BJ (cell line): ENCODE measurements around the gene ANKMY2. TPM values are rescaled to one million over a fixed set of nuclear protein-coding genes. Genes with fewer than 3 reads are reported as not detected.

Source experiments
- CTCF ChIA-PET: fragments of 350-600 bp; formaldehyde crosslinking; extraction: SDS; loops from one replicate; lab custom pipeline; 2021; ENCODE audit warnings: antibody characterized with exemption, inconsistent platforms; lab: Yijun Ruan, JAX
- POLR2A ChIA-PET: fragments of 300-600 bp; sonication (Branson Sonifier 250); formaldehyde crosslinking; extraction: SDS; loops from one replicate; lab custom pipeline; 2021; ENCODE audit warnings: antibody characterized with exemption; lab: Charles Lee
- DNase-seq: peaks from one replicate; pipeline ENCODE4 v3.0.0-alpha.2; 2011; ENCODE audit warnings: low read depth
- H3K27me3 ChIP-seq: 2 replicates; pipeline ENCODE4 v1.6.0; 2011; ENCODE audit warnings: low read length; ENCODE audit not compliant: control insufficient read depth, insufficient read depth
- H3K36me3 ChIP-seq: 2 replicates; pipeline ENCODE4 v1.5.1; 2011; ENCODE audit warnings: low read length; ENCODE audit not compliant: control insufficient read depth, insufficient read depth
- H3K4me3 ChIP-seq: 2 replicates; pipeline ENCODE4 v1.5.1; 2011; ENCODE audit warnings: low read depth, mild to moderate bottlenecking, control low read depth, low read length
- polyA plus RNA-seq: library from polyadenylated mRNA; depleted of rRNA; stranded (reverse); fragments of >200 nt; gene quantifications from 2 replicates; pipeline ENCODE4 v1.2.3, GENCODE V29; 2011
- TF ChIP-seq, protein P1 (sequence below): IDR thresholded peaks from 2 replicates; pipeline ENCODE4 v1.5.1; 2011; ENCODE audit warnings: low read depth, mild to moderate bottlenecking, control low read depth, inconsistent platforms, low read length, moderate library complexity; ENCODE audit not compliant: insufficient read depth

Gene ANKMY2
- polyA plus RNA-seq, 1 experiment: 14.7 TPM

DNA sequence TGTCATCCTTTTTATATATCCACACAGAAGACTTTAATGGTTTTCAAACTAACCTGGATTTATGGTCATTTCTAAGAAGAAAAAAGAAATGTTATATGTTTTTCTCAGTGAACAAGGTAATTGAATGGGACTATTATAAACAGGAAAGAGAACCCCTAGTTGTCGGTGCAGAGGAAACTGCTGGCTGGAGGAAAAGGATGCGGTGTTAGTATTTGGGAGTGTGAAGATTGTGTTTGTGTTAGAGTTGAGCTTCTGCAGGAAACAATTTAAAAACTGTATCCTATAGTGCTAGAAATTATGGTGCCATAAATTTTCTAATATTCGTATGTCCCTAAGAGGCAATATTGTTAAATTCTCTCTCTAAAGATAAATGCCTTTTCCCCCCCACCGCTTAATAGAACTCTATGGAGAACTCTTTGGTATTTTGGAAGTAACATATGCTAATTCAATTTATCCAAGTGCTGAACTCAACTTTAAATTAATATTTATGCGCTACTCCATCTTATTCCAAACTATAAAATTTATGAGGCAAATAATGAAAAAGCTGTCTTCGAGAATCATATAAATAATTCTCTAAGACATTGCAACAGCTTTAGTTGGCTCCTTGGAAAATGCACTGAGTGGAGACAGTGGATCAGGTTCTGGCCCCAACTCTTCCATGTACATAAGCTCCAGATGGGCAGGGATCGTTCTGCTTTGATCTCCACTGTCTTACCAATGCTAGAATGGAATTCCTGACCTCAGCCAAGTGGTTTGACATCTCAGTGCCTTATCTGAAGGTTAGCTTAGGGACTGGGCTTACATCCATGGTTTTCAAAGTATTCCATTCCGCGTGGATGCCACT, 6.1 kb upstream of the ANKMY2 start:
- CTCF ChIA-PET: interaction anchor here (1.0 kb wide), 1 partner anchor 24 kb away, joined by 3 read pairs; no protein-coding TSS in a partner anchor
- DNase-seq: no peak

DNA sequence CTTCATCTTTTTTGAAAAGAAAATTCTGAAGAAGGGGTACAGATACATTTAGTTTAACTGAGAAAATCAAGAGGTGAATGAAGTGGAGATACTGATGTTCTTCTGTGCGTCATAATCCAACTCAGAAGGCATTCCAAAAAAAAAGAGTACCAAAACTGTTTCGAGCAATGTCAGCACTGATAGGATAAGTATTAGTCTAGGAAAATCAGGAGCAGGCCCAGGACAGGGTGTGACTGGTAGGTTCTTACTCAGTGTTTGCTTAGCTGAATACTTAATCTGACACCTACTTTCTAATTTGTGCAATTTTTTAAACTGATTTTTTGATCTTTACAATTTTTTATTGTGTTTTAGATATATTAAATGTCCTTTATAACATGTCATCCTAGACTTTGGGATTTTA, 4.7 kb upstream of the ANKMY2 start:
- POLR2A ChIA-PET: no interaction called here
- H3K27me3 ChIP-seq: no peaks in the 10 kb centered on the region
- CTCF ChIA-PET: no interaction called here
- TF ChIP-seq, protein P1, sequence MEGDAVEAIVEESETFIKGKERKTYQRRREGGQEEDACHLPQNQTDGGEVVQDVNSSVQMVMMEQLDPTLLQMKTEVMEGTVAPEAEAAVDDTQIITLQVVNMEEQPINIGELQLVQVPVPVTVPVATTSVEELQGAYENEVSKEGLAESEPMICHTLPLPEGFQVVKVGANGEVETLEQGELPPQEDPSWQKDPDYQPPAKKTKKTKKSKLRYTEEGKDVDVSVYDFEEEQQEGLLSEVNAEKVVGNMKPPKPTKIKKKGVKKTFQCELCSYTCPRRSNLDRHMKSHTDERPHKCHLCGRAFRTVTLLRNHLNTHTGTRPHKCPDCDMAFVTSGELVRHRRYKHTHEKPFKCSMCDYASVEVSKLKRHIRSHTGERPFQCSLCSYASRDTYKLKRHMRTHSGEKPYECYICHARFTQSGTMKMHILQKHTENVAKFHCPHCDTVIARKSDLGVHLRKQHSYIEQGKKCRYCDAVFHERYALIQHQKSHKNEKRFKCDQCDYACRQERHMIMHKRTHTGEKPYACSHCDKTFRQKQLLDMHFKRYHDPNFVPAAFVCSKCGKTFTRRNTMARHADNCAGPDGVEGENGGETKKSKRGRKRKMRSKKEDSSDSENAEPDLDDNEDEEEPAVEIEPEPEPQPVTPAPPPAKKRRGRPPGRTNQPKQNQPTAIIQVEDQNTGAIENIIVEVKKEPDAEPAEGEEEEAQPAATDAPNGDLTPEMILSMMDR: no peak
- no peak for DNase-seq
- H3K36me3 ChIP-seq: no peaks in the 10 kb centered on the region
- H3K4me3 ChIP-seq: no peak overlapping the region

More for the DNA sequence above, 6.1 kb upstream of the ANKMY2 start:
- Histone ChIP-seq H3K27me3 (no peaks in the 10 kb centered on the region), H3K4me3 (no peak overlapping the region), H3K36me3 (no peaks in the 10 kb centered on the region)
- TF ChIP-seq, protein P1: no peak
- POLR2A ChIA-PET: no interaction called here

DNA sequence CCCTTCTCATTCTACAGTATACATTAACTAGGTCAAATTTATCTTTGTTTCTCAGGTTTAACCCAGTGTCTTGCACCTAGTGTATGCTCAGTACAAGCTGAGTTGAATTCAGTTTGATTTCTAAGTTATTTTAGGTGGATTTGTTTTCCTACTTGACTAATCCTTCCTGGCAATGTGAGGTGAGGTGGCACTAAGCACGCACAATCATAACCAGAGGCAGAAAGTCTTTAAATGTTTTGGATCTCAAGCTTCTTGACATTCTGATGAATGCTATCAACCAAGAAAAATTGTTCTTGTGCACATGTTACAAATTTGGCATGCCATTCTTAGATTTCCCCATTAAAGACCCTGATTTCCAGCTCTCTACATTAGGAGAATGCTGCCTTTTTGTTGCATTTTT, 3.6 kb upstream of the ANKMY2 start:
- POLR2A ChIA-PET: no interaction called here
- H3K4me3 ChIP-seq: no peak overlapping the region
- no peaks in the 10 kb centered on the region for H3K27me3 ChIP-seq
- no peaks in the 10 kb centered on the region for H3K36me3 ChIP-seq
- TF ChIP-seq, protein P1: no peak
- DNase-seq: no peak
- CTCF ChIA-PET: no interaction called here

DNA sequence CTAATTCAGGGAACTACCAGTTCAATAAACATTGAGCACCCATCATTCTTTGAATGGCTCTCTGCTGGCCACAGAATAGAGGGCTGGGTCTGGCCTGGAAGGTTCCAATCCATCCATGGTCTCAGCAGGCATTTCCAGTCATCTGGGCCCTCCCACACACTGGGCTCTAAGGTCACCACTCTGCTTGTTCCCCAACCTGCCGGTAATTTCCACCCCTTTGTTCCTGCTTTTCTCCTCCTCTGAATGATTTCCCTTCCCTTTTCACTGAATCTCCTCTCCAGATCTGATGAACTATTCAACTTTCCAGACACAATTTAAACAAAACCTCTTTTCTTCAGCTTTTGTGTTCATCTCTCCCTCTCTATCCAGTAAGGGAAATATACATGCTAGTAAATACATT, 3.0 kb upstream of the ANKMY2 start:
- CTCF ChIA-PET: no interaction called here

DNA sequence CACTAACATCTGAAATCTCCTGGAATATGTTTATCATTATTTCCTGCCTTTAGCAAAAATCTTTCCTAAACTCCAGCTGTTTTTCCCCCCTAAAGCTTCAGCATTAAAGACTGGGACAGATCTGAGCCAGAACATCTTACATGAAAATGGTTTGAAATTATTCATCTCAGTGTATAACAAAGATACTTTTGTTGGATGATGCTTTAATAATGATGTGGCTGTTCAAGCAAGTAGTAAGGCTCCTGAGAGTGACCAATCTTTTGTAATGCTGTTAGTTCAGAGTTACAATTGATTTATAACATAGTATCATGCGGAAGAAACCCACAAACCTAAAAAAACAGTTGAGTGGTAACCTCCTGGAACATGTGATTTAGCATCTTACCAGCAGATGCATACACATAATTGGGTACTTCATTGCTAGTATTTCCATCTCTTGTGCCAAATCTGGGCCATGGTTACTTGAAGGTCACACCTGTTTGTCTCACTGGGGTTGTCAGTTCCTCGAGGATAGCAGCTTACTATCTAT, 1.9 kb upstream of the ANKMY2 start:
- CTCF ChIA-PET: no interaction called here
- POLR2A ChIA-PET: no interaction called here
- no peak for DNase-seq
- no peaks in the 10 kb centered on the region for H3K36me3 ChIP-seq
- H3K27me3 ChIP-seq: no peaks in the 10 kb centered on the region
- H3K4me3 ChIP-seq: peak overlapping the region; percentile 97
- TF ChIP-seq, protein P1: no peak

More for the DNA sequence above, 3.0 kb upstream of the ANKMY2 start:
- no peaks in the 10 kb centered on the region for H3K36me3 ChIP-seq
- POLR2A ChIA-PET: no interaction called here
- no peaks in the 10 kb centered on the region for H3K27me3 ChIP-seq
- DNase-seq: no peak
- TF ChIP-seq, protein P1: no peak
- H3K4me3 ChIP-seq: no peak overlapping the region
